Endothelial cell (in vitro differentiated cells): ENCODE measurements around the gene TJP1. TPM values are rescaled to one million over a fixed set of nuclear protein-coding genes. Genes with fewer than 3 reads are reported as not detected.
A peak's percentile ranks its signal among the peaks of the same experiment; 100 is the strongest.

Experiments
- DNase-seq: peaks from one replicate; pipeline ENCODE4 v3.0.0; 2021; ENCODE audit warnings: low spot score
- H3K27ac Mint-ChIP-seq: one replicate; pipeline ENCODE4 v1.8.0; 2021; ENCODE audit warnings: mixed read lengths, inconsistent platforms; ENCODE audit not compliant: unreplicated experiment
- H3K27me3 Mint-ChIP-seq: one replicate; pipeline ENCODE4 v1.8.0; 2021; ENCODE audit warnings: mild to moderate bottlenecking, moderate library complexity, mixed read lengths, inconsistent platforms; ENCODE audit not compliant: unreplicated experiment
- H3K36me3 Mint-ChIP-seq: one replicate; pipeline ENCODE4 v1.8.0; 2021; ENCODE audit warnings: mild to moderate bottlenecking, low read depth, mixed read lengths, inconsistent platforms; ENCODE audit not compliant: unreplicated experiment
- H3K4me1 Mint-ChIP-seq: one replicate; pipeline ENCODE4 v1.8.0; 2021; ENCODE audit warnings: mild to moderate bottlenecking, mixed read lengths, inconsistent platforms; ENCODE audit not compliant: unreplicated experiment
- H3K4me3 Mint-ChIP-seq: one replicate; pipeline ENCODE4 v1.8.0; 2021; ENCODE audit warnings: mild to moderate bottlenecking, mixed read lengths, inconsistent platforms; ENCODE audit not compliant: unreplicated experiment
- H3K9me3 Mint-ChIP-seq: one replicate; pipeline ENCODE4 v1.8.0; 2021; ENCODE audit warnings: mixed read lengths, inconsistent platforms; ENCODE audit not compliant: unreplicated experiment
- total RNA-seq: library from RNA; stranded (reverse); fragmentation: NEBNext Ultra II Directional; extraction: Animal tissue kit (Norgen Biotek cat#: 25700); gene quantifications from one replicate; pipeline ENCODE4 v1.2.1, GENCODE V29; 2021; ENCODE audit not compliant: unreplicated experiment
- TF ChIP-seq, protein P1 (sequence below): fragments of 200-600 bp; sonication (generic); IDR thresholded peaks from one replicate; pipeline ENCODE4 v1.5.0; 2021; ENCODE audit warnings: antibody characterized with exemption; ENCODE audit not compliant: unreplicated experiment

Gene TJP1
- total RNA-seq, 1 donor from 2014 or later = 473 TPM

- DNase-seq = no peak
- no peaks in the 10 kb centered on the region for H3K36me3 Mint-ChIP-seq
- H3K4me1 Mint-ChIP-seq = peaks cover 34% of the 10 kb centered on the region
- peaks cover 2% of the 10 kb centered on the region for H3K27me3 Mint-ChIP-seq
- no peaks in the 10 kb centered on the region for H3K9me3 Mint-ChIP-seq
- peak overlapping the region; percentile 7 for H3K27ac Mint-ChIP-seq
- no peak overlapping the region for H3K4me3 Mint-ChIP-seq
- TF ChIP-seq, protein P1, sequence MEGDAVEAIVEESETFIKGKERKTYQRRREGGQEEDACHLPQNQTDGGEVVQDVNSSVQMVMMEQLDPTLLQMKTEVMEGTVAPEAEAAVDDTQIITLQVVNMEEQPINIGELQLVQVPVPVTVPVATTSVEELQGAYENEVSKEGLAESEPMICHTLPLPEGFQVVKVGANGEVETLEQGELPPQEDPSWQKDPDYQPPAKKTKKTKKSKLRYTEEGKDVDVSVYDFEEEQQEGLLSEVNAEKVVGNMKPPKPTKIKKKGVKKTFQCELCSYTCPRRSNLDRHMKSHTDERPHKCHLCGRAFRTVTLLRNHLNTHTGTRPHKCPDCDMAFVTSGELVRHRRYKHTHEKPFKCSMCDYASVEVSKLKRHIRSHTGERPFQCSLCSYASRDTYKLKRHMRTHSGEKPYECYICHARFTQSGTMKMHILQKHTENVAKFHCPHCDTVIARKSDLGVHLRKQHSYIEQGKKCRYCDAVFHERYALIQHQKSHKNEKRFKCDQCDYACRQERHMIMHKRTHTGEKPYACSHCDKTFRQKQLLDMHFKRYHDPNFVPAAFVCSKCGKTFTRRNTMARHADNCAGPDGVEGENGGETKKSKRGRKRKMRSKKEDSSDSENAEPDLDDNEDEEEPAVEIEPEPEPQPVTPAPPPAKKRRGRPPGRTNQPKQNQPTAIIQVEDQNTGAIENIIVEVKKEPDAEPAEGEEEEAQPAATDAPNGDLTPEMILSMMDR = no peak
These were observed 37.9 kb upstream of the TJP1 start for GRCh38 chr15:29859973-29860715.

DNA sequence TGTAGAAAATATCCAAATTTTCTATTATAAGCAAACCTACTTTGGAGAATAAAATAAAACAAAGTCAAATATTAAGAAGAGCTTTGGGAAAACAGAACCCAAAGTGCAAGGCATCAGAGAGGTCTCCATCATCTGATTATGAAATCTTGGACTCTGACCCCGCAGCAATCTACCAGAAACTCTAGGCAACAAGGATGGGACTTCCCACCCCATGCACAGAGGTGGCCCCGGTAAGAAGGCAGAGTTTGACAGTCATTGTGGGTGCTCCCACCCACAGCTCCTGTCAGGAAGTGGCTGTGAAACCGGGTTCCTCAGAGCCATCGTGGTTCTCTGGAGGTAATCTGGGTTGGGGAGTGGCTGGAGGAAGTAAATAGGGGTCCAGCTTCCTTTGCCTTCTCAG is 37.0 kb upstream of the TJP1 start:
- no peaks in the 10 kb centered on the region for H3K36me3 Mint-ChIP-seq
- no peak for DNase-seq
- H3K4me3 Mint-ChIP-seq = no peak overlapping the region
- H3K27me3 Mint-ChIP-seq = peaks cover 2% of the 10 kb centered on the region
- TF ChIP-seq, protein P1 = no peak
- H3K27ac Mint-ChIP-seq = no peak overlapping the region
- H3K9me3 Mint-ChIP-seq = no peaks in the 10 kb centered on the region
- peaks cover 26% of the 10 kb centered on the region for H3K4me1 Mint-ChIP-seq

DNA sequence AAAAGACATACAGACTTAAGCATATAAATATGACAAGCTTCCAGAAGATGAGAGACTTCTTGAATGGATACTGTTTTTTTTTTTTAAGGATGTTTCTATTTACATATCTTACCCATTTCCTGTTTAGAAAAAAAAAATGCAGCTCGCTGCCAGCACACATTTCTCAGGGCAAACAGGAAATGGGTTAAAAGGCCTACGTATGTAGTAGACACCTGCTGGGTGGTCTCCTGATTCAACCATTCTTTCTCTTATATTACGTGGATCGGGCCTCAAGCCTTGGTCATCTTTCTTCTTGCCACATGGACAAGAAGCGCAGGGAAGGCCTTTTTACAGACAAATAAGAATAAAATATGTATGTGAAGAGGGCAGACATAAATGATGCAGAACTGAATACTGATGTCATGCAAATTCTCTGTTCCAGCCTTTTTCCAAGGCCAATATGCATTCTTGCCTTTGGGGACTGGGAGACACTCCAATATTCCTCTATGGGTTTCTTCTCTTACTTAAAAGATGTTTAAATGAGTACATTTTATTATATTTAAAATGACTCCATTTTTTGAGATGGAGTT is 35.0 kb upstream of the TJP1 start:
- H3K27me3 Mint-ChIP-seq = peaks cover 2% of the 10 kb centered on the region
- no peaks in the 10 kb centered on the region for H3K9me3 Mint-ChIP-seq
- no peak overlapping the region for H3K27ac Mint-ChIP-seq
- TF ChIP-seq, protein P1 = no peak
- H3K4me3 Mint-ChIP-seq = no peak overlapping the region
- H3K36me3 Mint-ChIP-seq = no peaks in the 10 kb centered on the region
- H3K4me1 Mint-ChIP-seq = peaks cover 19% of the 10 kb centered on the region
- no peak for DNase-seq

DNA sequence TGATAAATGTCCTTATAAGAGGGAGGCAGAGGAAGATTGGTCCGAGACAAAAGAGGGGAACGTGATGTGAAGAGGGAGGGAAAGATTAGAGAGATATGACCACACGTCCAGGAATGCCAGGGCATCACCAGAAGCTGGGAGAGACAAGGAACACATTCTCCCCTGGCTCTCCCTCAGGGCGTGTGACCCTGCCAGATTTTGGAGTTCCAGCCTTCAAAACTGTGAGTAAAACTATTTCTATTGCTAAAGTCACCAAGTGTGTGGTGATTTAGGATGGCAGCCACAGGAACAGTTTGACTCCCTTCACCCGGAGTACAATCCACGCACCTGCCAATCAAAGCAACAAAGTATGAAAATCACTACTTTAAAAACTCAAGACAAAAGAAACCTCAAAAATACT is 32.1 kb upstream of the TJP1 start:
- H3K4me1 Mint-ChIP-seq = peaks cover 6% of the 10 kb centered on the region
- H3K4me3 Mint-ChIP-seq = no peak overlapping the region
- TF ChIP-seq, protein P1 = no peak
- H3K36me3 Mint-ChIP-seq = no peaks in the 10 kb centered on the region
- H3K27ac Mint-ChIP-seq = no peak overlapping the region
- peaks cover 2% of the 10 kb centered on the region for H3K27me3 Mint-ChIP-seq
- no peak for DNase-seq
- H3K9me3 Mint-ChIP-seq = no peaks in the 10 kb centered on the region

GRCh38 chr15:29853211-29853987 is 31.1 kb upstream of the TJP1 start:
- Mint-ChIP-seq H3K4me3 (no peak overlapping the region), H3K27ac (no peak overlapping the region), H3K4me1 (peaks cover 6% of the 10 kb centered on the region), H3K36me3 (no peaks in the 10 kb centered on the region), H3K9me3 (no peaks in the 10 kb centered on the region), H3K27me3 (peaks cover 2% of the 10 kb centered on the region)
- no peak for DNase-seq
- TF ChIP-seq, protein P1 = no peak
